ENCODE measurements around the gene MAN2A1.
"Not testable (repeated sequence)": the region's sequence is repeated elsewhere in the genome, so short reads cannot be mapped to it uniquely, and the experiment has no call there.

The MAN2A1 gene

GRCh38 chr5:109756543-109757185 is 66.9 kb downstream of the MAN2A1 start:
- DNase-seq (ENCODE audit: low spot score), result no peak

GRCh38 chr5:109757490-109757889 is 67.8 kb downstream of the MAN2A1 start:
- DNase-seq (ENCODE audit: low spot score), result no peak

GRCh38 chr5:109759306-109759705 is 69.6 kb downstream of the MAN2A1 start:
- DNase-seq (ENCODE audit: low spot score), result no peak

- not testable (repeated sequence) for DNase-seq (ENCODE audit: low spot score)
Measured at GRCh38 chr5:109760130-109760529, 70.4 kb downstream of the MAN2A1 start.

GRCh38 chr5:109762821-109763220 is 73.1 kb downstream of the MAN2A1 start:
- DNase-seq (ENCODE audit: low spot score), result no peak

GRCh38 chr5:109767184-109767995 is 77.7 kb downstream of the MAN2A1 start:
- DNase-seq (ENCODE audit: low spot score), result no peak

- no peak for DNase-seq (ENCODE audit: low spot score)
Measured at GRCh38 chr5:109767997-109768396, 78.3 kb downstream of the MAN2A1 start.

GRCh38 chr5:109769597-109770291 is 80.0 kb downstream of the MAN2A1 start:
- no peak for DNase-seq (ENCODE audit: low spot score)

GRCh38 chr5:109775130-109775529 is 85.4 kb downstream of the MAN2A1 start:
- DNase-seq (ENCODE audit: low spot score), result no peak

GRCh38 chr5:109779036-109779735 is 89.5 kb downstream of the MAN2A1 start:
- DNase-seq (ENCODE audit: low spot score), result no peak

- no peak for DNase-seq (ENCODE audit: low spot score)
Measured at GRCh38 chr5:109784687-109785086, 95.0 kb downstream of the MAN2A1 start.

GRCh38 chr5:109786206-109786855 is 96.6 kb downstream of the MAN2A1 start:
- DNase-seq (ENCODE audit: low spot score), result no peak

GRCh38 chr5:109788596-109788995 is 98.9 kb downstream of the MAN2A1 start:
- no peak for DNase-seq (ENCODE audit: low spot score)

- DNase-seq (ENCODE audit: low spot score), result no peak
Measured at GRCh38 chr5:109792613-109793012, 102.9 kb downstream of the MAN2A1 start.

- no peak for DNase-seq (ENCODE audit: low spot score)
Measured at GRCh38 chr5:109803854-109804253, 114.1 kb downstream of the MAN2A1 start.

GRCh38 chr5:109805472-109805871 is 115.7 kb downstream of the MAN2A1 start:
- no peak for DNase-seq (ENCODE audit: low spot score)

- no peak for DNase-seq (ENCODE audit: low spot score)
Measured at GRCh38 chr5:109805883-109806282, 116.2 kb downstream of the MAN2A1 start.

- no peak for DNase-seq (ENCODE audit: low spot score)
Measured at GRCh38 chr5:109812698-109813097, 123.0 kb downstream of the MAN2A1 start.

- DNase-seq (ENCODE audit: low spot score), result no peak
Measured at GRCh38 chr5:109816732-109817131, 127.0 kb downstream of the MAN2A1 start.

GRCh38 chr5:109819878-109820277 is 130.2 kb downstream of the MAN2A1 start:
- no peak for DNase-seq (ENCODE audit: low spot score)

GRCh38 chr5:109823597-109823996 is 133.9 kb downstream of the MAN2A1 start:
- no peak for DNase-seq (ENCODE audit: low spot score)

GRCh38 chr5:109825450-109825849 is 135.7 kb downstream of the MAN2A1 start:
- DNase-seq (ENCODE audit: low spot score), result no peak

Data from SW480 (cell line).